HG02938 (cell line): Measurements from ENCODE around the gene OR13C8.
"Not testable (repeated sequence)": the region's sequence is repeated elsewhere in the genome, so short reads cannot be mapped to it uniquely, and the experiment has no call there.

ENCODE experiments used
- ATAC-seq: cut with Tn5 transposase; IDR thresholded peaks from one replicate; pipeline ENCODE4 v1.9.1; 2021; ENCODE audit warnings: mild to moderate bottlenecking, moderate library complexity; ENCODE audit not compliant: unreplicated experiment

Gene OR13C8, protein sequence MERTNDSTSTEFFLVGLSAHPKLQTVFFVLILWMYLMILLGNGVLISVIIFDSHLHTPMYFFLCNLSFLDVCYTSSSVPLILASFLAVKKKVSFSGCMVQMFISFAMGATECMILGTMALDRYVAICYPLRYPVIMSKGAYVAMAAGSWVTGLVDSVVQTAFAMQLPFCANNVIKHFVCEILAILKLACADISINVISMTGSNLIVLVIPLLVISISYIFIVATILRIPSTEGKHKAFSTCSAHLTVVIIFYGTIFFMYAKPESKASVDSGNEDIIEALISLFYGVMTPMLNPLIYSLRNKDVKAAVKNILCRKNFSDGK

DNA sequence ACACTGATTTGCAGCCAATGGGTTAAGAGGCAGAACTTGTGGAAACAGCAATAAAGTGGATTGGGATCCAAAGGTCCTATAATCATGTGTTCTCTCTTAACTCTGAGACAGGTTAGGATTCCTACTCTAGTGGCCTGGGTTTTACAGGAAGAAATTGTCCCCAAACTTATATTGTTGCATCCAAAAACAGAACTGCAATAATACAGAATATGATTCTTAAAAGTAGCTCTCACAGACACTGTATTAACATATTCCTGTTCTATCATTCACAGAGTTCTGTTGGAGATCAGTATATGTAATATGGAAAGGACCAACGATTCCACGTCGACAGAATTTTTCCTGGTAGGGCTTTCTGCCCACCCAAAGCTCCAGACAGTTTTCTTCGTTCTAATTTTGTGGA lies at the start of gene OR13C8:
Gene OR13C8, plus strand, starts transcription at position 301 of the 400 bp plus-strand sequence. Its CDS starts 0 bp downstream, at position 301.
- no peak for ATAC-seq

DNA sequence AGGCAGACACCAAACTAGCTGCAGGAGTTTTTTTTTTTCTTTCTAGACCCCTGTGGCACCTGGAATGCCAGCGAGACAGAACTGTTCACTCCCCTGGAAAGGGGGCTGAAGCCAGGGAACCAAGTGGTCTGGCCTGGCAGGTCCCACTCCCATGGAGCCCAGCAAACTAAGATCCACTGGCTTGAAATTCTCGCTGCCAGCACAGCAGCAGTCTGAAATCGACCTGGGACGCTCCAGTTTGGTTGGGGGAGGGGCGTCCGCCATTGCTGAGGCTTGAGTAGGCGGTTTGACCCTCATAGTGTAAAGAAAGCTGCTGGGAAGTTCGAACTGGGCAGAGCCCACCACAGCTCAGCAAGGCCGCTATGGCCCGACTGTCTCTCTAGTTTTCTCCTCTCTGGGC lies 48.7 kb upstream of the OR13C8 start:
- ATAC-seq: not testable (repeated sequence)

DNA sequence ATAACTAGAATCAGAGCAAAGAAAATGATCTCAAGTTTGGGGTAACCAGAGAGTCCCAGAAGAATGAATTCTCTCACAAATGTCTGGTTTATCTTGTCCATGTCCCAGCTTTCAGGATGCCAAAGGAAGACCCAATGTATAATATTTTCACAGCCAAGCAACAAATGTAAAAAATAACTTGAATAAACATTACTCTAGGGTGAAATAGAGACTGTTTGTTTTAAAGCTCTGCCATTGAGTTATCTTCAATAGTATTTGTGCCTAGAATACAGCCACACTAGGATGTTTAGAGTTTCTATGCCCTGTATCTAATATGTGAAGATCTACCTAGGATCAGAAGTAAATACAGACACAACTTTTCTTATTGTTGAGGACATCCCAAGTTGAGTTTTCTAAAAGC lies 41.9 kb upstream of the OR13C8 start, which contains the start of gene OR13C4:
Gene OR13C4, minus strand, starts transcription at position 101 of the 400 bp plus-strand sequence. Its CDS starts 0 bp downstream, at position 101.
- no peak for ATAC-seq

DNA sequence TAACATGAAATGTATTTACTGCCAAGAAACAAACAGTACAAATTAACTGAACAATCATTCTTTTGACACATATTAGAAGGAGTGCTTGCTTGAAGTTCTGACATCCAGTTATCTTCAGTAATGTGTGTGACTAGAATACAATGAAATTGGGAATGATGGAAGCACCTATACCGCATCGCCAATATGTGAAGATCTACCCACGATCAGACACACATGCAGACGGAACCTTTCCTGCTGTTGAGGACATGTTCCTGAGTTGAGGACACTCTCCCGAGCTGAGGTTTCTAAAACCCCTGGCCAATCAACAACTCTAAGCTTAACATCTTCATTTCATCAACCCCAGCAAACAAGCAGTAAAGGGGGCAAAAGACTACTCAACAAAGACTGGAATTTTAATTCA lies 32.2 kb upstream of the OR13C8 start, which contains the start of gene OR13C3:
Gene OR13C3, minus strand, starts transcription at position 101 of the 400 bp plus-strand sequence. CDS start 133 bp downstream, outside the sequence.
- ATAC-seq: no peak

DNA sequence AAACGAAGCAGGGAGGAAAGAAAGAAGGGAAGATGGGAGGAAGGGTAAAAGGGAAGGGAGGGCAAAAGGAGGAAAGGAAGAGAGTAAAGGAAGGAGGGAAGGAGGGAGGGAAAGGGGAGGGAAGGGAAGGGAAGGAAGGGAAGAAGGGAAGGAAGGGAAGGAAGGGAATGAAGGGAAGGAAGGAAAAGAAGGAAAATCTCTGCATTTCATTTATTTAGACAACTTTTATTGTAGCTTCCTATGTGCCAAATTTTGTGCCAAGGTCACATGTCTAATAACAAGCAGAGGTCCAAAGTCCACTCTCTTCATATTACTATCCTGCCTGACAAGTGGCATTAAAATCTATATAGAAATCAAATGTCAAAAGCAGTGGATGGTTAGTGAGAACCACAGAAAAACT lies 29.7 kb upstream of the OR13C8 start:
- ATAC-seq: no peak

DNA sequence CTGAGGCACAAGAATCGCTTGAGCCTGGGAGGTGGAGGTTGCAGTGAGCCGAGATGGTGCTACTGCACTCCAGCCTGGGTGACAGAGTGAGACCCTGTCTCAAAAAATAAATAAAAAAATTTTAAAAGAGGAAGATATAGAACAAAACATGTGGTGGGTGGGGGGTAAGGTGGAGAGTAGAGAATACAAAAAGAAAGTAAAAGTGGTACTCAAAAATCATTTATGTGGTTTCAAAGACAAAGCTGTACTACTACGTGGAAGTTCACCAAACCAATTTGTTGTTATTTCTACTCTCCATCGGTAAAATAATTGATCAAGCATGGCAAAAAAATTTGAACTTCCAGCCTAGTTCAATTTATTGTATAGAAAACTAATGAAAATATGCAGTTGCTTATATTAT lies 24.3 kb upstream of the OR13C8 start:
- ATAC-seq: no peak

DNA sequence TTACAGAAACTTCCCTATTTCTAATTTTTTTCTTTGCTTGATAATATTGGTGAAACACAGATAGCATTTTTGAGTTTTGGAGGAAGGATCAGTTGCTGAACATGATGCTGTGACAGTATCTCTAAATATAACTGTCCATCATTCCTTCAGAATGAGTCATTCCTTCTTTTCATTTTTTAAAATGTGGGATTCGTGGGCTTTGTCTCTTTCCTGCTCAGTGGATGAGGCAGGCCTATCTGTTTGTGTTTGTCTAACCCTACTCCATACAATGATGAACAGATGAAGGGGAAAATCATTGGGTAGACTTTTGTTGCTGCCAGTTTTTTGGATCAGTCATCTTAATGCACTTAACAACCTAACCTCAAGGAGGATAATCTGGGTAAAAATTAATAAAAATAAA lies 15.7 kb upstream of the OR13C8 start:
- ATAC-seq: no peak

DNA sequence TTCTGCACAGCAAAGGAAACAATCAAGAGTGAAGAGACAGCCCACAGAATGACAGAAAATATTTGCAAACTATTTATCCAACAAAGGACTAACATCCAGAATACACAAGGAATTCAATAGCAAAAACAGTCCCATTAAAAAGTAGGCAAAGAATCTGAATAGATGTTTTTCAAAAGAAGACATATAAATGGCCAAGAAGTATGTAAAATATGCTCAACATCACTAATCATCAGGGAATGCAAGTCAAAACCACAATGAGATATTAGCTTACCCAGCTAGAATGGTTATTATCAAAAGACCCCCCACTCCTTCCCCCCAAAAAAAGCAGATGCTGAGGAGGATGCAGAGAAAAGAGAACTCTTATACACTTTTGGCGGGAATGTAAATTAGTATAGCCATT lies 13.4 kb upstream of the OR13C8 start:
- no peak for ATAC-seq

DNA sequence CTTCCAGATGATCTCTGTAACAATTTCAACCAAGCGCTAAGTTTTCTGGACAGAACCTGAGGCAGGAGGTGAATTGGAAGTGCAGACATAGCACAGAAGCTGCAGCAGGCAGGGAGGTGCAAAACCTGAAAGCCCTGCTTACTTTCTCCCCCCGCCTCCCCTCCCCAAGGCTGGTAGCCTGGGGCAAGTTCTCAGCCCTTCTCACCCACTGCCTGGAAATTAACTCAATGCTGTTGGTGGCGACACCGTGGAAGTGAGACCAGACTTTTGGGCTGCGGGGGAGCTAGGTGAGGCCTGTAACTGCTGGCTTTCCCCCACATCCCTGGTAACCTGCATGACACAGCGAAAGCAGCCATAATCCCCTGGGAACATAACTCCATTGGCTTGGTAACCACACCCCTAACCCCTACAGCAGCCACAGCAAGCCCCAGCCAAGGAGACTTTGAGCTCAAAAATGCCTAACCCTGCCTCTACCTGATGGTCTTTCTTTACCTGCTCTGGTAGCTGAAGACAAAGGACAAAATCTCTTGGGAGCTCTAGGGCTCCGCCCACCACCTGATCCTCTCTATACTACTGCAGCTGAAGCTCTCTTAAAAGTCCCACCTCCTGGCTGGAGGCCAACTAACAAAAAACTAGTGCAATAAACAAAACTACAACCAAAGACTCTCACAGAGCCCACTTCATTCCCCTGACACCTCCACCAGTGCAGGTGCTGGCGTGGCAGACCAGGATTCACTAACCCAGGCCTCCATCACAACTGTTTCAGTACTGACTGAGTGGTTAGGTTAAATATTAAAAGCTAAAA lies 11.9 kb upstream of the OR13C8 start:
- ATAC-seq: peak; percentile 89

DNA sequence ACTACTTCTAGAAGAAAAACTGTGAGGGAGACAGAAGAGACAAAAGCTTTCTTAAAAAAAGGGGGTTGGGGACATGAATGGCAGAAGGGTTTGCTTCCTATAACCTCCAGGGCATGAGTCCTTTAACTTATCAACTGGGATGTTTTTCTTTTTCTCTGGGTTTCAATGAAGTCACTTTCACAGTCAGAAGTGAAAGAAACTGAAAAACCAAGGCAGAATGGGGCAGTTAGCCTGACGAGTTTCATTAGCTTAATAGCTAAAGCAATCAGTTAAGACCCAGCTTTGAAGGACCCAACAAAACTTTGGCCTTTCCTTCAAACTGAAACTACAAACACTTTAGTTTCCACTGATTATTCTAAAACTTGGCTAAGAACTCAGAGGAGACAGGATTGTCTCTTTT lies 4.6 kb upstream of the OR13C8 start:
- no peak for ATAC-seq

DNA sequence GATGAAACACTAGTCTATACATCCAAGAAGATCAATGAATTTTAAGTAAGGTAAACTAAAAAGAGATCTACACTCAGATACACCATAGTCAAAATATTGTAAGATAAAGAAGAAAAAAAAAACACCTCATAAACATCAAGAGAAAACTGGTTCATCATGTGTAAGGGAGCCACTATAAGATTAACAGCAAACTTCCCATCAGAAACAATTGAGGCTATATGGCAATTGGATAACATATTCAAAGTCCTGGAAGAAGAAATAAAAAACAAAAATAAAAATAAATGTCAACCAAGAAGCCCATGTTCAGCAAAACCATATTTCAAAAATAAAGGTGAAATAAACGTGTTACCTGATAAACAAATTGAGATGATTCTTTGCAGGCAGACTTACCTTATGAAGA lies 3.6 kb downstream of the OR13C8 start:
- ATAC-seq: no peak

DNA sequence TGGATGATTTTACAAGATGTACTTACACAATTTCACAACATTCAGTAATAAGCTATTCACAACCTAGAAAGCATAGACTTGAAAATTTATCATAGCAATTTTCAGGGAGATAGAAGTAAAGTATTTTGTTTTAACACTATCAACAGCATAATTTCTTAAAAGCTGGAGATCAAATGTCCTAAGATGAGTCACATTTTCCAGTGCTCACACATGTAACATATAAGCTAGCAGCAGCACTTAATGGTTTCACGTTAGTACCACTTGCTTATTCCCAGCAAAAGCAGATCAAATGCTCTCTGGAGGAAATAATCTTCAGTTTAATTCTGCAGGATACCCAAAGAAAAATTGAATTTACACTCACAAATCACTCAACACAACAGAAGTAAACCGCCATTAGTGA lies 6.5 kb downstream of the OR13C8 start:
- no peak for ATAC-seq

DNA sequence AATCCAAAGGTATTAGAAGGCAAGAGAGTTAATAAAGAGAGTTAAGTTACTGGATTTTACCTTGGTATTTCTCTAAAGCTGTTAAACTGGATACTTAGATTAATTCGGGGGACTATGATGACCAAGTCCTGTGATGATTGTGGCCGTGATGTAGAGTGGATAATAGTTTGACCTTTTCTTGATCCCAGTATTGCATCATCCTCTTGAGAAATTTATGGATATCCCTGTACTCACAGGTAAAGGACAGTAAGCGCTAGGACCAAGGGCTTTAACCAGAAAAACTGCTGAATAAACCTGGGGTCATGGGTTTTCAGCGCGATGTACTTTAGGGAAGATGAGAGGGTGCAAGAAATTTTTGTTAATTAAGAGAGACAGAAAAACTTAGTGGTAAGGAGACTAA lies 8.3 kb downstream of the OR13C8 start:
- ATAC-seq: no peak

DNA sequence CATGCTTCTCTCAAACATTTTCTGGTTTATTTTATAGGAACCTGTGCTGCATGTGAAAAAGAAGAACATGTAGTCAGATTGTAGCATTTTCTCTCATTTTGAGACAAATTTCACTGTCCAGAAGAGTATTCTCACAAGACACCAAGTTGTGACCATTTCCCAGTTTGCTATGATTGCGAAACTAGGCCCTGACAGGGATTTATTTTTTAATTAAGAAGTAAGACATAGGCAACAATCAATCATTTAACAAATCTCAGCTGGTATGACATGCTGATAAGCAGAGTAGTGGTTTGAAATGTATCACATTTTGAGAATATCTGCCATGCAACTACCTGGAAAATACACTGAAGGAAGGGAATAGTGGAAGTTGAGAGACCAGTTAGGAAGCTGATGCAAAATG lies 11.6 kb downstream of the OR13C8 start:
- ATAC-seq: no peak

DNA sequence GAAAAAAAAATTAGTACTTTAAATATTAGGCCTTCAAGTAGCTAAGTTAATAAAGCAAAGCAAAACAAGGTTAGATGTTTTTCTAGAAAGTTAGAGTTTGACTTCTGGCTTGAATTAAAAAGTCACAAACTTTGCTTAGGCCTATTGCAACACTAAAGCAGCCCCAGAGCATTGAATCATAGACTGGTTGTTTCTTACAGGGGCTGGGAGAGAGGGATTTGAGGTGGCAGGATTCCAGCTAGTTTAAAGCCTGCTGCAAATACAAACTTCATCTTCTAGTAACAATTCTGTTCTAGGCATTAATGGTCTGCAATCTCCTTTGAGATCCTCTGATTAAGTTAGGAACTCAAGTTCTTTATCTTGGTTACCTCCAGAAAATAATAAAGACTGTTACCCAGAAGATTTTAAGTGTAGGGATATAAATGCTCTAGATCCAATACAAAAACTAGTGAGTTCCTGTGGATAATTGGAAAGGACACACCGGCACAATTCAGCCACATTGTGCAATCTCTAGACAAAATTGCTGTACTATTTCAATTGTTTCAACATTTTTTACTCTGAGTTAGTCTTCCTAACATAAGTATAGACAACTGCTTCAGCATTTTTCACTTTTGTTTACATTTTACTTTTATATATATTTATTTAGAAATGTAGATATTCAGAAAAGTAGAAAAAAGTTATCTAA lies 17.7 kb downstream of the OR13C8 start:
- no peak for ATAC-seq

DNA sequence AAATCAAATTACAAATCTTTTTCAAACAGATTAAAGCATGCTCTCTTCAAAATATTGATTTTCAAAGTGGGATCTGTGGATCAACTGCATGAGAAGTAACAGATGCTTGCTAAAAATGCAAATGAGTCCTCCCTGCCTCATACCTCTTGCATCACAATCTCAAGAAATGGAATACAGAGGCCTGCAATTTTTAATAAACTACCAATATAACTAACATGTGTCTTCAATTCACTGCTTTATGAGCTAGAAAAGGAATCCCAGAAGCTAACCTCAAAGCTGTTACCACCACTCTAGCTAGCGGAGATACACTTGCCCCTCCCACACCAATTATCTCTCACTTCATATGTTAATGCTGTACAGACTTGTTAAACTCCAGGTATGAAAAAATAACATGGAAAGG lies 20.7 kb downstream of the OR13C8 start:
- ATAC-seq: no peak

DNA sequence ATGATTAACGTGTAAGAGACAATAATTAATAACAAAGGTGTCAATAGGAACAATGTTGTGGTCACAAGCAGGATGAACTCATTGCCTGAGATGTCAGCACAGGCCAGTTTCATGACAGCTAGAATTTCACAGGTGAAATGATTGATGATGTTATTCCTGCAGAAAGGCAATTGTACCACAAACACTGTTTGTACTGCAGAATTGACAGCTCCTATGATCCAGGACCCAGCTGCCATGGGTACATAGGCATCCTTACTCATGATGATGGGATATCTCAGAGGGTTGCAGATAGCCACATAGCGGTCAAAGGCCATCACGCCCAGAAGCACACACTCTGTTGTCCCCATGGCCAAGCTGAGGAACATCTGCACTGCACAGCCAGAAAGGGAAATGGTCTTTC lies 29.8 kb downstream of the OR13C8 start:
- not testable (repeated sequence) for ATAC-seq

DNA sequence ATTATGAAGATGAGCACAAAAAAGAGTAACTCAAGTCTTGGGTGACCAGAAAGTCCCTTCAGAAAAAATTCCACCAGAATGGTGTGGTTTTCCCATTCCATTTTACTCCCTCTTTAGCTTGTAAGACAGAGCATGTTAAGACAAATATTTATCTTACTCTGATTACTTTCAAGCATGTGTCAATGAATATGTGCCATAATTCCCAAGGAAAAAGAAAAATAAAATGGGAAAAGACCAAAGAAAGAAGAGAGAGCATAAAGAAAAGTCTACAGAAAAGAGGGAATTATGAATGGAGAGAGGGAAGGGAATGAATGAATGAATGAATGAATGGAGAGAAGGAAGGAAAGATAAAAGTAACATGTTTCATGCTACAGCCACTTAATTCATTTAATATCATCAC lies 30.3 kb downstream of the OR13C8 start, which contains the start of gene OR13C5:
Gene OR13C5, minus strand, starts transcription at position 101 of the 400 bp plus-strand sequence. Its CDS starts 0 bp downstream, at position 101.
- ATAC-seq: not testable (repeated sequence)

DNA sequence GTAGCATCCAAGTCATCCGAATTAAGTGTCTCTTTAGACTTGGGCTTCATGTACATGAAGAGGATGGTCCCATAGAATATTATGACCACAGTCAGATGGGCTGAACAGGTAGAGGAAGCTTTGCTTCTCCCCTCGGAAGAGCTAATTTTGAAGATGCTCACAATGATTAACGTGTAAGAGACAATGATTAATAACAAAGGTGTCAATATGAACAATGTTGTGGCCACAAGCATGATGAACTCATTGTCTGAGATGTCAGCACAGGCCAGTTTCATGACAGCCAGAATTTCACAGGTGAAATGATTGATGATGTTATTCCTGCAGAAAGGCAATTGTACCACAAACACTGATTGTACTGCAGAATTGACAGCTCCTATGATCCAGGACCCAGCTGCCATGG lies 35.8 kb downstream of the OR13C8 start:
- peak; percentile 73 for ATAC-seq

DNA sequence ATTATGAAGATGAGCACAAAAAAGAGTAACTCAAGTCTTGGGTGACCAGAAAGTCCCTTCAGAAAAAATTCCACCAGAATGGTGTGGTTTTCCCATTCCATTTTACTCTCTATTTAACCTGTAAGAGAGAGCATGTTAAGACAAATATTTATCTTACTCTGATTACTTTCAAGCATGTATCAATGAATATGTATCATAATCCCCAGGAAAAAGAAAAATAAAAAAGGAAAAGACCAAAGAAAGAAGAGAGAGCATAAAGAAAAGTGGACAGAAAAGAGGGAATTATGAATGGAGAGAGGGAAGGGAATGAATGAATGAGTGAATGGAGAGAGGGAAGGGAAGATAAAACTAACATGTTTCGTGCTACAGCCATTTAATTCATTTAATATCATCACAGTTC lies 36.6 kb downstream of the OR13C8 start, which contains the start of gene OR13C2:
Gene OR13C2, minus strand, starts transcription at position 101 of the 400 bp plus-strand sequence. Its CDS starts 0 bp downstream, at position 101.
- ATAC-seq: not testable (repeated sequence)

DNA sequence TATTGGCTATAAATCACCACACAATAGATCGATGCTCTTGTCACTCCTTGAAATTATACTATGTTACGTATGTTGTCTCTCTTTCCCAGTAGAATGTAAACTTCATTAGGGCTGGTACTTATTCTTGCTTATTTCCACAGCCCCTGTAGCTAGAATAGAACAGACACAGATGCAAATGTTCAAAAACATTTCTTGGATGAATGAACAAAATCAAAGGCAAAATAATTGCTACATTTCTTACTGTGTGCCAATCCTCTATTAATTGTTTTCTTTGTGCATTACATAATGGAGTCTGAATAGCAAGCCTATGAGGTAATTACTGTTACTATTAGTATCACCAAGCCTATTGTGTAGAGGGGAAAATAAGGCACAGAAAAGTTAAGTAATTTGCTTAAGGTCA lies 37.2 kb downstream of the OR13C8 start:
- no peak for ATAC-seq
